ENCODE results near the gene SLC22A3. TPM values are rescaled to one million over a fixed set of nuclear protein-coding genes. Genes with fewer than 3 reads are reported as not detected.
A peak's percentile ranks its signal among the peaks of the same experiment; 100 is the strongest.
"Not testable (repeated sequence)": the region's sequence is repeated elsewhere in the genome, so short reads cannot be mapped to it uniquely, and the experiment has no call there.

The SLC22A3 gene, protein sequence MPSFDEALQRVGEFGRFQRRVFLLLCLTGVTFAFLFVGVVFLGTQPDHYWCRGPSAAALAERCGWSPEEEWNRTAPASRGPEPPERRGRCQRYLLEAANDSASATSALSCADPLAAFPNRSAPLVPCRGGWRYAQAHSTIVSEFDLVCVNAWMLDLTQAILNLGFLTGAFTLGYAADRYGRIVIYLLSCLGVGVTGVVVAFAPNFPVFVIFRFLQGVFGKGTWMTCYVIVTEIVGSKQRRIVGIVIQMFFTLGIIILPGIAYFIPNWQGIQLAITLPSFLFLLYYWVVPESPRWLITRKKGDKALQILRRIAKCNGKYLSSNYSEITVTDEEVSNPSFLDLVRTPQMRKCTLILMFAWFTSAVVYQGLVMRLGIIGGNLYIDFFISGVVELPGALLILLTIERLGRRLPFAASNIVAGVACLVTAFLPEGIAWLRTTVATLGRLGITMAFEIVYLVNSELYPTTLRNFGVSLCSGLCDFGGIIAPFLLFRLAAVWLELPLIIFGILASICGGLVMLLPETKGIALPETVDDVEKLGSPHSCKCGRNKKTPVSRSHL
- total RNA-seq = not detected

- peak; percentile 32 for DNase-seq
- Mint-ChIP-seq H3K36me3 (no peaks in the 10 kb centered on the region), H3K27me3 (peaks cover 66% of the 10 kb centered on the region), H3K4me3 (peak within 1 kb of the TSS; percentile 13), H3K4me1 (peaks cover 2% of the 10 kb centered on the region), H3K27ac (no peak within 1 kb of the TSS), H3K9me3 (no peaks in the 10 kb centered on the region)
- no peak for ATAC-seq (ENCODE audit: low read depth)
- POLR2A ChIA-PET = no interaction called here
Observed at GRCh38 chr6:160348223-160349019, at the start of gene SLC22A3. TSS of gene SLC22A3 (plus strand) at chr6:160348378. CDS start at chr6:160348420, 42 bp downstream.

DNA sequence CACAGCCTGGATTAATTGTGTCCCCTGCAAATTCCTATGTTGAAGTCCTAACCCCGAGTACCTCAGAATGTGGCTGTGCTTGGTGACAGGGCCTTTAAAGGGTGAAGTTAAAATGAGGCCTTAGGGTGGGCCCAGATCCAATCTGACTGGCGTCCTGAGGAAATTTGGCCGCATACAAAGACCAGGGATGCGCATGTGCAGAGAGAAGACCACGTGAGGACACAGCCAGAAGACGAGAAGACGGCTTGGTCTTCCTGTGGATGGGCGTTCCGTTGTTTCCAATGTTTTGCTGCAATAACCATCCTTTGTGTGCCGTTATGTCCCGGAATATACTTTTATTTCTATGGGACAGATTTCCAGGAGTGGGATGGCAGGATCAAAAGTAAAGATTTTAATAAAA is 48.6 kb upstream of the SLC22A3 start:
- no peak overlapping the region for H3K4me3 Mint-ChIP-seq
- H3K4me1 Mint-ChIP-seq = no peaks in the 10 kb centered on the region
- H3K27me3 Mint-ChIP-seq = peaks cover 6% of the 10 kb centered on the region
- POLR2A ChIA-PET = no interaction called here
- no peak for ATAC-seq (ENCODE audit: low read depth)
- H3K27ac Mint-ChIP-seq = no peak overlapping the region
- no peak for DNase-seq
- peaks cover 3% of the 10 kb centered on the region for H3K9me3 Mint-ChIP-seq
- no peaks in the 10 kb centered on the region for H3K36me3 Mint-ChIP-seq

- no peak overlapping the region for H3K27ac Mint-ChIP-seq
- peaks cover 8% of the 10 kb centered on the region for H3K27me3 Mint-ChIP-seq
- H3K36me3 Mint-ChIP-seq = no peaks in the 10 kb centered on the region
- H3K9me3 Mint-ChIP-seq = peaks cover 3% of the 10 kb centered on the region
- no peak overlapping the region for H3K4me3 Mint-ChIP-seq
- POLR2A ChIA-PET = no interaction called here
- ATAC-seq (ENCODE audit: low read depth) (no peak), DNase-seq (no peak)
- H3K4me1 Mint-ChIP-seq = no peaks in the 10 kb centered on the region
Observed at GRCh38 chr6:160300076-160300695, 48.0 kb upstream of the SLC22A3 start.

GRCh38 chr6:160301339-160301738 is 46.8 kb upstream of the SLC22A3 start:
- POLR2A ChIA-PET = no interaction called here
- no peaks in the 10 kb centered on the region for H3K4me1 Mint-ChIP-seq
- DNase-seq = no peak
- H3K27ac Mint-ChIP-seq = no peak overlapping the region
- no peak for ATAC-seq (ENCODE audit: low read depth)
- H3K9me3 Mint-ChIP-seq = peaks cover 3% of the 10 kb centered on the region
- H3K36me3 Mint-ChIP-seq = no peaks in the 10 kb centered on the region
- no peak overlapping the region for H3K4me3 Mint-ChIP-seq
- H3K27me3 Mint-ChIP-seq = peaks cover 5% of the 10 kb centered on the region

DNA sequence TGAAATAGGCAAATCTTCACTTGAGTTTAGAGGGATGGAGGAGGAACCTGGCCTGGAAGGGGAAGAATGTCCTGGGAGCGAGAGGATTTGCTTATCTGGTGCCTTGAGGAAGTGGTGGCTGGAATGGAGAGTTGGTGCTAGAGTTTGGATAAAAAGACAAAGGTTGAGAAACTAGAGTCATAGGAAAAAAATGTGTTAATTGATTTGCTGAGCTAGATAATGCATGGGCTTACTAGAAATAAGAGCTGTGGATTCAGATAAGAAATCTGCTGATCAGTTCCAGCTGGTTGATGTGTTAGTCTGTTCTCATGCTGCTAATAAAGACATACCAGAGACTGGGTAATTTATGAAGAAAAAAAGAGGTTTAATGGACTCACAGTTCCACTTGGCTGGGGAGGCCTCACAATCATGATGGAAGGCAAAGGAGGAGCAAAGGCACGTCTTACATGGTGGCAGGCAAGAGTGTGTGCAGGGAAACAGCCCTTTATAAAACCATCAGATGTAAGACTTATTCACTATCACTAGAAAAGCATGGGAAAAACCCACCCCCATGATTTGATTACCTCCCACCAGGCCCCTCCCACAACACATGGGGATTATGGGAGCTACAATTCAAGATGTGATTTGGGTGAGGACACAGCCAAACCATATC is 45.6 kb upstream of the SLC22A3 start:
- H3K4me3 Mint-ChIP-seq; POLR2A ChIA-PET; H3K4me1 Mint-ChIP-seq; H3K36me3 Mint-ChIP-seq; H3K27ac Mint-ChIP-seq; H3K9me3 Mint-ChIP-seq; ATAC-seq (ENCODE audit: low read depth); DNase-seq; H3K27me3 Mint-ChIP-seq: not testable (repeated sequence)

DNA sequence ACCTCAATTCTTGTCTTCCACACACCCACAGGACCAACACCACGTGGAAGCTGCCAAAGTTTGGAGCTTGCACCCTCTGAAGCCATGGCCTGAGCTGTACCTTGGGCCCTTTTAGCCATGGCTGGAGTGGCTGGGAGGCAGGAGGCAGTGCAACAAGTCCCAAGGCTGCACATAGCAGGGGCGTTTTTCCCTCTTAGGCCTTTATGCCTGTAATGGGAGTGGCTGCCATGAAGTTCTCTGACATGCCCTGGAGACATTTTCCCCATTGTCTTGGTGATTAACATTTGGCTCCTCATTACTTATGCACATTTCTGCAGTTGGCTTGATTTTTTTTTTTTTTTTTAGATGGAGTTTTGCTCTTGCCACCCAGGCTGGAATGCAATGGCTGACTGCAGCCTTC is 44.4 kb upstream of the SLC22A3 start:
- Mint-ChIP-seq H3K4me3 (no peak overlapping the region), H3K4me1 (no peaks in the 10 kb centered on the region), H3K36me3 (no peaks in the 10 kb centered on the region), H3K27ac (no peak overlapping the region), H3K27me3 (peaks cover 5% of the 10 kb centered on the region), H3K9me3 (peaks cover 3% of the 10 kb centered on the region)
- no peak for DNase-seq
- POLR2A ChIA-PET = no interaction called here
- no peak for ATAC-seq (ENCODE audit: low read depth)

DNA sequence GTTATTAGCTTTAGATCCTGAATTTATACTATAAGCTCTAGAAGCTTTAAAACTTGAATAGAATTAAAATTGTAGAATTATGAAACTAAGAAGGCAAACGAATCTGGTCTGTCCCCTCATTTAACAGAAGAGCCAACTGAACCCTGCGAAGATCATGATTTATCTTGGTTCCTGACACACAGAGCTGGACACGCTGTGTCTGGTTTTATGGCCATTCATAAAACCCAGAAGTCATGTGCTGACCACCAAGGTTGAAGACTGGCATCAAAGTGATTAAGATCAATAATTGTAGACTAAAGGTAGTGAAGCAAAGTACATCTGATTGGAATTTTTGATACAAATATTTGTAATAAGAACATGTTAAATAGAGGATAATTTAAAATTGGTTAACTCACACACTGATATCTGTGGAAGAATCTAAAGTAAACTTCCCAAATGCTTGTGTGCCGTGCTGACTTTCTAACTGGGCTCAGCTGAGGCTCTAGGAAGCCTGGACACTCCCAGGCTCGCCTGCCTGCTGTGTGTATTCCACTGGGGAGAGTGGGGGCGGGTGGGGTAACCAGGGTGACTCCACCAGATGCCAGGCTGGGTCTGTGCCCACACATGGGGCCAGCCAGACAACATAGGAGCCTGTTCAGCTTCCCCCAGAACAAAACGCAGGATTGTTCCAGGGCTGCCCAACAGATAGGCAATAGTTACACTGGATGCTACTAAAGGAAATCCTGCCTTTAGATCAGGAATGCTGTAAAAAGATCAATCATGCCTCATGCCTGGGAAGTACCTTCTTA is 42.1 kb upstream of the SLC22A3 start:
- Mint-ChIP-seq H3K4me1 (no peaks in the 10 kb centered on the region), H3K9me3 (peaks cover 5% of the 10 kb centered on the region), H3K36me3 (no peaks in the 10 kb centered on the region), H3K27ac (no peak overlapping the region), H3K4me3 (no peak overlapping the region), H3K27me3 (peaks cover 5% of the 10 kb centered on the region)
- ATAC-seq (ENCODE audit: low read depth) (no peak), DNase-seq (no peak)
- POLR2A ChIA-PET = no interaction called here

GRCh38 chr6:160309718-160310117 is 38.5 kb upstream of the SLC22A3 start:
- ATAC-seq (ENCODE audit: low read depth) (no peak), DNase-seq (no peak)
- H3K4me1 Mint-ChIP-seq = no peaks in the 10 kb centered on the region
- peaks cover 17% of the 10 kb centered on the region for H3K9me3 Mint-ChIP-seq
- H3K36me3 Mint-ChIP-seq = no peaks in the 10 kb centered on the region
- H3K4me3 Mint-ChIP-seq = no peak overlapping the region
- peaks cover 4% of the 10 kb centered on the region for H3K27me3 Mint-ChIP-seq
- POLR2A ChIA-PET = no interaction called here
- H3K27ac Mint-ChIP-seq = no peak overlapping the region

DNA sequence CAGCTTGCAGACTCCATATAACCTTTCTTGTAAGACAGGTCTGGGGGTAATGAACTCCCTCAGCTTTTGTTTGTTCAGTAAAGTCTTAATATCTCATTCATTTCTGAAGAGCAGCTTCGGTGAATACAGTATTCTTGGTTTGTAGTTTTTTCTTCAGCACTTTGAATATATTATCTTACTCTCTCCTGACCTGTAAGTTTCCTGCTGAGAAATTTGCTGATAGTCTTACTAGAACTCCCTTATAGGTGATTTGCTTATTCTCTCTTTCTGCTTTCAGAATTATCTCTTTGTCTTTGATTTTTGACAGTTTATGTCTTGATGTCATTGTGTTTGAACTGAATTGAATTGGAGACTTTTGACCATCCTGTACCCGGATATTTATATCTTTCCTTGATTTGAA is 35.3 kb upstream of the SLC22A3 start:
- Mint-ChIP-seq H3K4me3 (no peak overlapping the region), H3K27ac (no peak overlapping the region), H3K27me3 (peaks cover 4% of the 10 kb centered on the region), H3K9me3 (peaks cover 17% of the 10 kb centered on the region), H3K36me3 (no peaks in the 10 kb centered on the region), H3K4me1 (no peaks in the 10 kb centered on the region)
- no peak for DNase-seq
- no peak for ATAC-seq (ENCODE audit: low read depth)
- POLR2A ChIA-PET = no interaction called here

GRCh38 chr6:160315310-160315709 is 32.9 kb upstream of the SLC22A3 start:
- peaks cover 4% of the 10 kb centered on the region for H3K27me3 Mint-ChIP-seq
- peaks cover 15% of the 10 kb centered on the region for H3K9me3 Mint-ChIP-seq
- POLR2A ChIA-PET = no interaction called here
- H3K27ac Mint-ChIP-seq = no peak overlapping the region
- no peak overlapping the region for H3K4me3 Mint-ChIP-seq
- DNase-seq (no peak), ATAC-seq (ENCODE audit: low read depth) (no peak)
- no peaks in the 10 kb centered on the region for H3K36me3 Mint-ChIP-seq
- H3K4me1 Mint-ChIP-seq = no peaks in the 10 kb centered on the region

- H3K27me3 Mint-ChIP-seq = peaks cover 4% of the 10 kb centered on the region
- no peaks in the 10 kb centered on the region for H3K4me1 Mint-ChIP-seq
- ATAC-seq (ENCODE audit: low read depth) = no peak
- H3K36me3 Mint-ChIP-seq = no peaks in the 10 kb centered on the region
- H3K27ac Mint-ChIP-seq = no peak overlapping the region
- no peak overlapping the region for H3K4me3 Mint-ChIP-seq
- peaks cover 12% of the 10 kb centered on the region for H3K9me3 Mint-ChIP-seq
- DNase-seq = no peak
- POLR2A ChIA-PET = no interaction called here
Observed at GRCh38 chr6:160316261-160316660, 31.9 kb upstream of the SLC22A3 start.

GRCh38 chr6:160319246-160319645 is 28.9 kb upstream of the SLC22A3 start:
- no peak for ATAC-seq (ENCODE audit: low read depth)
- POLR2A ChIA-PET = no interaction called here
- Mint-ChIP-seq H3K4me1 (no peaks in the 10 kb centered on the region), H3K36me3 (no peaks in the 10 kb centered on the region), H3K9me3 (peaks cover 4% of the 10 kb centered on the region), H3K27me3 (peaks cover under 1% of the 10 kb centered on the region), H3K4me3 (no peak overlapping the region), H3K27ac (no peak overlapping the region)
- DNase-seq = no peak

Data from activated naive CD8-positive, alpha-beta T cell treated with anti-CD3 and anti-CD28 coated beads, Interleukin-2, amount 10 ng/mL, durations not matched to agents 7 days and 5 days (primary cell).